Activated CD4-positive, CD25-positive, alpha-beta regulatory T cell treated with anti-CD3 and anti-CD28 coated beads, Interleukin-2, amount 50 U/mL, for 24 hours (primary cell): ENCODE measurements around the gene TRUB2.

Source experiments
- ATAC-seq, 2 donors: fragments of 150-1000 bp; cut with Tn5 transposase; one replicate each; pipeline ENCODE4 v1.10.0; 2021; ENCODE audit warnings: mild to moderate bottlenecking in 1 of 2, moderate library complexity in 1 of 2

The TRUB2 gene

GRCh38 chr9:128266868-128267590 is 55.2 kb downstream of the TRUB2 start:
- ATAC-seq: no peak

GRCh38 chr9:128265348-128265847 is 56.8 kb downstream of the TRUB2 start:
- no peak for ATAC-seq

GRCh38 chr9:128262687-128263086 is 59.6 kb downstream of the TRUB2 start:
- ATAC-seq: no peak

GRCh38 chr9:128260340-128260739 is 61.9 kb downstream of the TRUB2 start:
- ATAC-seq: no peak

- no peak for ATAC-seq
These were observed 63.1 kb downstream of the TRUB2 start for GRCh38 chr9:128259156-128259555.

GRCh38 chr9:128258326-128258725 is 63.9 kb downstream of the TRUB2 start:
- ATAC-seq: no peak

GRCh38 chr9:128257907-128258306 is 64.3 kb downstream of the TRUB2 start:
- ATAC-seq: no peak

GRCh38 chr9:128257086-128257825 is 65.0 kb downstream of the TRUB2 start:
- no peak for ATAC-seq
